Activated naive CD4-positive, alpha-beta T cell (primary cell): ENCODE results near the gene KIAA1755.

ENCODE experiments used
- DNase-seq, 4 experiments: peaks; one replicate each; lab custom pipeline; 2025; lab: John Stamatoyannopoulos, UW

The KIAA1755 gene

DNA sequence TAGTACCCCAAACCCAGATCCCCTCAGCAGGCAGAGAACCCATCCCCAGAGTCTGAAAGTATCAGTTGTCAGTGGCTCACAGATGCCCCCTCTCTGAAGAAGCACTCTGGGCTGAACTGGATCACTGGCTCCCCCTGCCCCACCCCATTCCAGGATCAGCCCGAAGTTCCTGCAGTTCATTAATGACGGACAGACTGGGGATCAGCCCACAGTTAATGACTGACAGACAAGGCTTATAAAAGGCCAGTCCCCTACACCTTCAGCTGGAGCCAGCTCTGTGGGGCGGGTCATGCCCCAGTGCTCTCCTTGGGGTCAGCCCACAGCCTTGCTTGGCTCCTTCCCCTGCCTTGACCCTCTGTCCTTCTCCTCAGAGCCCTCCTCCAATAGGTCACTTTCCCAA is 21.7 kb downstream of the KIAA1755 start:
- no peak for DNase-seq

DNA sequence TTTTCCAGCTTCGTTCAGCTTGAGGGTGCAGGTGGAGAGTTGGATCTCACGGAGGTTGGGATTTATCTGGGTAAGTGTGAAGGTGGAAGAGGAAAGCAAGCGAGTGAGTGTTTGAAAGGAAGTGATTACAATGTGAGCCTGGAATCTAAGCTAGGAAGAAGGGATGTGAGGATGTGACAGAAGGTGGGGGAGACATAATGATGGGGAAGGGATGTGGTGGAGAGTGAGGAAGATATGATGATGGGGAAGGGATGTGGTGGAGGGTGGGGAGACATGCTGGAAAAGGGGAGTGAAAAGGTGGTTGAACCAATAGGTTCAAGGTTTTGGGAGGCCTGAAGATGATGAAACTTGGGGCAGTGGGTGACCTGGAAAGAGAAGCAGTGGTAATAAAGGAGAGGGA is 23.2 kb downstream of the KIAA1755 start:
- no peak for DNase-seq

DNA sequence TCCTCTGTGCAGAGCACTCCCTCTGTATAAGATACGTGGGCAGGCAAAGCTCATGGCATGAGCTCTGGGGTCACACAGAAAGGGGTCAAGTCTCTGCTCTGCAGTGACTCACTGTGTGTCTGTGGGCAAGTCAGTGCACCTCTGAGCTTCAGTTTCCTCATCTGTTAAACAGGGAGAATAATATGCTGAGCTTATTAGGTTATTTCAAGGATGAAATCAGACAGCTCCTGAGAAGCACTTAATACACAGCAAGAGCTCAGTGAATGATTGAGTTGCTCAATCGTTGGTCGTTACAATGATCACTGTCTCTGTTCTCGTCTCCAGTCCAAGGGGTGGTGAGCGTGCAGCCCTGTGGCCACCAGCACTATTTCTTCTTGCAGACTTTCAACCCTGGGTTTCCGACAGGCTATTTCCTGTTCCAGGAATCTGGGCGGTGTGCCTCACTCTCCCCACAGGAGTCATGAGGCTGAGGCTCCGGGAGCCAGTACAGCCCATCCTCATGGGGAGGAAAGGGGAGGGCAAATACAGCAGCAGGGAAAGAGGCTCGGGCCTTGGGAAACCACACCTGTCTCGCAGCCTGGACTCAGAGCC is 28.9 kb downstream of the KIAA1755 start:
- no peak for DNase-seq

DNA sequence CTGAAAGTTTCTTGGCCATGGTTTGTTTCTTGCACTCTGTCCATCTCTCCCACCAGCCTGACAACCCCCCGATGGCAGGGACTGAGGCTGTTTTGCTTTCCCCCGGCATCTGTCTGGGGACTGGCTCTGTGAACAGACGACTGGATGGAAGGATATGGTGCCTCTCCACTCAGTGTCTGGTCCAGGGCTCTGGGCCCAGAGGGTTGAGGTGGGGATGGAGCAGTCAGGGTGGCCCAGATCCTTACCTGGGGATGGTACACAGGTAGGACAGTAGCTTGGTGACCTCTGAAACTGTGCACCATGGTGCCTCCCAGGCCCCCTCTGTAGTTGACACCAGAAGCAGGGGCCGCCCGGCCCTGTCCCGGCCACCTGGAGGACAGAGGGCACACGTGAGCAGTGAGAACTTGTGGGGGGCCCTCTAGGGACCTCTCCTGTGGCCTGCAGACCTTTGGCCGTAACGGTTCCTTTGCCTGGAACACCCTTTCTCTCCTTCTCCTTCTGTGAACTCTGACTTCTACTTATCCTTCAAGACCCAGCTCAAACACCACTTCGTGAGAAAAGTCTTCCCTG is 29.5 kb downstream of the KIAA1755 start:
- DNase-seq = no peak

DNA sequence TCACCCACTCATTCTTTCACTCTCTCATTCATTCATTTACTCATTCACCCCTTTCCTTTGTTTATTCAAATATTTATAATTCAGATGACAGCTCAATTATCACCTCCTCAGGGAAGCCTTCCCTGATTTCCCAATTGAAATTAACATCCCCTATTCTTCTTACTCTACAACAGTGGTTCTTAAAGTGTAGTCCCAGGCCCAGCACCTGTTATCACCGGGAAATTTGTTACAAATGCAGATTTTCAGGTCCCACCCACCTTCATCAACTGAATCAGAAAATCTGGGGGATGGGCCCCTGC is 30.3 kb downstream of the KIAA1755 start:
- no peak for DNase-seq

DNA sequence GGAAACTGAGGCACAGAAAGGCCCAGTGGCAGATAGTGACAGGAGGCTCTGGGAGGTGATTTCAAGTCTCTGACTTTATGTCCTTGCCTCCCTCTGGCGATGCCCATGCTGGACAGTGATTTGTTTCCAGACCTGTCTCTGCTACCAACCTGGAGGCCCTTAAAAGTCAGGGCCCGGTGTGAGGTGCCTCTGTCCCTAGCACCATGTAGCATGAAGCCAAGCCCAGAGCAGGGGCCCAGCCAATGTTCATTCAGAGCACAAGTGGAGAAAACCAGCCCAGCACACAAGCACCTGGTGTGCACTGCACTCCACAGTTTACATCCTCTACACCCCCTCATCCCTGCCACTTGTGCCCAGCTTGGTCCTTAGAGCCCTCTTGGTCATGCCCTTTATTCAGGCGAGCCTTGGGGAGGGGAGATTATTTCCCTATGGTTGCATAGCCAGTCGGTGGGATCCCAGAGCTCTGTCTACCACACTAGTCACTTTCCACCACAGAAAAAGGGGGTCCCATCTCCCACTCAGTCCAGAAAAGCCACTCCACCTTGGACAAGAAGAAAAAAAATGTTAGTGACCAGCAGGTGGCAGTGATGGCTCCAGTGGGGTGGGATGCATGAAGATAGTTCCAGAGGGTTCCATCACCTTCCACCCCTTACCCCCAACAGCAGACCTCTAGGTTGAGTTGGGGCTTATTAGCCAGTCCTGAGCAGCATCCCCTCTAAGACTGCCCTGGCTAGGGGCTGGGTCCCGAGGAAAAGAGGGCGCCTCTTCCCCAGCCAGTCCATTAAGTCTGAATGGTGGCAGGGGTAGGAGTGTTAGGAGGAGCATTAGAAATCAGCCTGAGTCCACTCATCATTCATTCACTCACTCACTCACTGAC is 30.9 kb downstream of the KIAA1755 start:
- DNase-seq = no peak

DNA sequence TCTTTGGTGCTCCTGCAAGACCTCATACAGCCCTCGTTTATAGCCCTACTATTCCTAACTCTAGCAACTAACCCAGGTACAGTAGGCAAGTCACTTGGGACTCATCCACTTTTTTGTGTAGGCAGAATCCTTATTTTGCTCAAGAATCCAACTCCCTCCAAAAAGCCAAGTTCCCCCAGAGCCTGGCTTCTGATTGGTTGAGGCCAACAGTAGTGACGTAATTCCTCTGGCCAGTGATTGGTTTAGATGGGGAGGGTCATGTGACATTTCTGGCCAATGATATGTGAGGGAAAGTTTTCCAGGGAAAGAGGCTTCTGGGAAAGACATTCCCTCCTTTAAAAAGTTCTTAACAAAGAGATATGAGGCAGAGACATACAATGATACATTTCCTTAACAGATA is 32.1 kb downstream of the KIAA1755 start:
- no peak for DNase-seq

DNA sequence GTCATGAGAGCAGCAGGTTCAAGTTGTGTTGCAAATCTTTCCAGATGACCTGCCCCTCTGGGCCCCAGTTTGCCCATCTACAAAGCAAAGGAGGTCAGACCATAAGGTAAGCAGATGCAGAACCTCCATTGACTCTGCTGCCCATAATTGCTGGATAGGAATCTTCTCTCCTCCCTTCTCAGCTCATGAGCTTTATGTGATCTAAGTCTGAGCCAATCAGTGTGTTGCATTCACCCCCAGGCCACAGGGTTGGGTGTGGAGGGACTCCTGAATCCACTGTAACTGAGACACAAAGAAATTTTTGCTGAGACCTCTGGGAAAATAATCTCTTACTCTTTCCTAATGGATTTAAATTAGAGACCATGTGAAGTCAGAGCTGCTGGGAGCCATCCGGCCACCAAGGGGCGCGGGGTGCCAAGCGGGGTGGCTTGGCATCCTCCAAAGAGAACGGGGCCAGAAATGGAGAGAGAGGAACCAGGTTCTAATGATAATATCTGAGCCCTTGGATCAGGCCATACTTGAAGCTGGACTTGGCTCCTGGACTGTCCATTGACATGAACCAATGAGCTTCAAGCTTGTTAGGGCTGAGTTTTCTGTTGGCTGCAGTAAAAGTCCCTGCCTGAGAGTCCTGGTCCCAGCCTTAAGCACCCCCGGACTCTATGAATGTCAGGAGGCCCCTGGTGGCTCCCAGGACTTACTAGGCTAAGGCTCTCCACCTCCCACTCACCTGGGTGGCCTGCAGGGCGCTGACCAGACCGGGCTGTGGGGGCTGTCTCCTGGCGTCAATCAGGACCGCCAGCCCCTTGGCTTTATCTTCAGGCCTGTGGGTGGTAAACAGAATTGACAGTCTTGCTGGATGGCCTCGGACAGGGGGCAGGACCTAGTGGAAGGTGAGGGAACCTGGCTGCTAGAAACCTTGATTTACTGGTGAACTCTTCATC is 32.8 kb downstream of the KIAA1755 start:
- DNase-seq = no peak

DNA sequence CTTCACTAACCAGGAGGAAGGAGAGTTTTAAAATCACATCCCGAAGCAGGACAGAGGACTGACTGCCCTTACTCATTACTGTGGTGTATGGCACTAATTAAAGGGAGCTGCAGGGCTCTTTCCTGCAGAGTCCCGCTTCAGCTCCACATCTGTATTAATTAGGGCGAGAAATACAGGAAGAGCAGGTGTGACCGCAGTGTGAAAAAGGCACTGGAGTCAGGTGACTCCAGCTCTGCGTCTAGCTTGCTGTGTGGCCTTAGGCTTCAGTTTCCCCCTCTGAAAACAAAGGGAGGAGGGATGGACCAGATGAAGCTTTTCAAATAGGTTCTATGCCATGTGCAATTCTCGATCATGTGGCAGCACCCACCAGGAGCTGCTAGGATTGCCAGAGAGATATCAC is 34.0 kb downstream of the KIAA1755 start:
- no peak for DNase-seq

DNA sequence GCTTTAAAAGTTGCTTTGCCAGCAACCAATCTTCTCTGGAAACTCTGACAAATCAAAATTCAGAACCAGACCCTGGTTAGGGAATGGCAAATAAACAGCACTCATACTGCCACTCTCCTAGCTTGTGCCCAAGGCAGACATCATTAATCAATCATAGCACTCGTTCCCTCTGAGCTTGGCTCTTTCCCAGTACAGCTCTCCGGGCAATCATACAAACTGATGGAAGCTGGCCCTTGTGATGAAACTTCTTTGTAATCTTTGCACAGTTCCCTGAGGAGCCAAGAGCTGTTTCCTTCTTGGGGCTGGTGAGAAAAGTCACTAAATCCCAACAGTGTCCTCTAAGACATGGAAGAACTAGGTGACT is 34.7 kb downstream of the KIAA1755 start:
- no peak for DNase-seq

DNA sequence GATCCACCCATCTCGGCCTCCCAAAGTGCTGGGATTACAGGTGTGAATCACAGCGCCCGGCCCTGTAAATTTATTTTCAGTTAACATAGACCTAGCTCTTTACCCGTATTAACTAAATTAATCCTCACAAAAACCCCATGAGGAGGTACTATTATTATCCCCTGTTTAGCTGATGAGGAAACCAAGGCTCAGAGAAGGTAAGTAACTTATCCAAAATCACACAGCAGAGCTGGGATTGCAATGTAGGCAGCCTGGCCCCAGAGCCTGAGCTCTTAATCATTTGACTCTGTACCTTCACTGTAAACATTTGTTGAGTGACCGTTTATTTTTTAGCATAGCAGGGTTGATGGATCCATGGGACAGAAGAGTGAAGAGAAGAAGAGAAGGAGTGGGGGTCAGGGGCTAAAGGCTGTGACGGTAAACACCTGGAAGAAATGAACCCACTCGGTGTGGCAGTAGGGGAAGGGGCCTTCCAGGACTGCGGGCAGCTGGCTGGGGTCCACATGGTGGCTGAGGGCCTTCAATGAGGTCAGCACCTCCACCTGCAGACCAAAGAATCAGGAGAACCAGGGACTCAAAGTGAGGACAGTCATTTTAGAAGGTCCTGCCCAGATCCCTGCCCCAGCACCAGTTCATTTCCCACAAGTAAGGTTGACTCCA is 35.2 kb downstream of the KIAA1755 start:
- no peak for DNase-seq

DNA sequence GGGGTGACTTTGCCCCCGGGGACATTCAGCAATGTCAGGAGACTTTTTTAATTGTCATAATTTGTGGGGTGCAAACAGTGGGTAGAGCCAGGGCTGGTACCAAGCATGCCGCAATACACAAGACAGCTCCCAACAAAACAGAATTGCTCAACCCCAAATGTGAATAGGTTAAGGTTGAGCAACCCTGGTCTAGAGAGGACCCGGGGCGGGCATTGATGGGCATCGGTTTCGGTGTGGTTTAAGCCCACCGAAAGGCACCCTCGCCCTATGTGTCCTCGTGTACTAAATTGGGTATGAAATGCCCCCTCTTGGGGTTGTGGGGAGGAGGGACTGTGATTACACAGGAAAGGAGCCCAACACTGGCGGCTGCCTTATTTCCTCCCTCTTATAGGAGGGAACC is 36.0 kb downstream of the KIAA1755 start:
- DNase-seq = no peak

DNA sequence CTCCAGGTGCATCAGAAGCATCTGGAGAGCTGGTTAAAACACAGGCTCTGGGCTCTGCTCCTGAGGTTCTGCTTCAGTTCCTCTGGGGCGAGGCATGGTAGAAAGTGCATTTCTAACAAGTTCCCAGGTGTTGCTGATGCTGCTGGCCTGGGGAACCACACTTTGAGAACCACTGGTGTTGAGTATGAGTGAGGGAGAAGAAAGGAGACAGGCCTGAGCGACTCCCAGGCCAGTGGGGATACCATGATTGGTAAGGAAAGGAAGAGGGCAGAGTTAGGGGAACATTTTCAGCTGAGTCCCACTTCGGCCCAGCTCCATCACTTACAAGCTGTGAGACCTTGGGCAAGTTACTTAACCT is 36.8 kb downstream of the KIAA1755 start:
- DNase-seq = no peak

DNA sequence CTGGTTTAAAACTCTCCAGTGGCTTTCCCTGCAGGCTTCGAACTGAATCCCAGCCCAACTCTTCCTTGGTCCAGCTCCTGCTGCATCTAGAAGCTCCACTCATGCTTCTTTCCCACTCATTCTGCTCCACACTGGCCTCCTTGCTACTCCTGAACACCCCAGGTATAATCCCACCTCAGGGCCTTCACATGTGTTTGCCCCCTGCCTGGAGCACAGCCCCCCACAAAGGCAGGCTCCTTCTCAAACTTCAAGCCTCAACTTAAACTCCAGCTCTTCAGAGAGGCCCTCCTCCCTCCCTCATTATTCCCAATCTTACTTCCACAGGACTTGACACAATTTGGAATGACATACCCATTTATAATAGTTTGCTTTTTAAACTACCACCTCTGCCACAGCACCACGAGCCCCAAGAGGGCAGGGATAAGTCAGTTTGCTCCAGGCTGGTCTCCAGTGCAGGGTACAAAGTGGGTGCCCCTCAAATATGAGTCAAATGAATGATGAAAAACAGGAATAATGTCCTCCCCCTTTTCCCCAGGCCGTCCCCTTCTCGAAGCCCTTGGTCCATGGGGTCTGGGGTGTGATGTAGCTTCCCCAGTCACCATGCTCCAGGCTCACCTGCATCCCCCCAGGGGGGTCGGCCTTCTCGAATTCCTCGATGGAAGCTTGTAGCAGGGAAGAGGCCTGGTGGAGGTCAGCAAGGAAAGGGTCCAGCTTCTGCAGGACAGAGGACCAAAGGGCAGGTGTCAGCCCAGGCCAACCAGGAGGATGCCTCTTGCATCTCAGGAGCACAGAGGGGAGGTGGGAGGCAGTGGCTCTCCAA is 37.4 kb downstream of the KIAA1755 start:
- DNase-seq = no peak

DNA sequence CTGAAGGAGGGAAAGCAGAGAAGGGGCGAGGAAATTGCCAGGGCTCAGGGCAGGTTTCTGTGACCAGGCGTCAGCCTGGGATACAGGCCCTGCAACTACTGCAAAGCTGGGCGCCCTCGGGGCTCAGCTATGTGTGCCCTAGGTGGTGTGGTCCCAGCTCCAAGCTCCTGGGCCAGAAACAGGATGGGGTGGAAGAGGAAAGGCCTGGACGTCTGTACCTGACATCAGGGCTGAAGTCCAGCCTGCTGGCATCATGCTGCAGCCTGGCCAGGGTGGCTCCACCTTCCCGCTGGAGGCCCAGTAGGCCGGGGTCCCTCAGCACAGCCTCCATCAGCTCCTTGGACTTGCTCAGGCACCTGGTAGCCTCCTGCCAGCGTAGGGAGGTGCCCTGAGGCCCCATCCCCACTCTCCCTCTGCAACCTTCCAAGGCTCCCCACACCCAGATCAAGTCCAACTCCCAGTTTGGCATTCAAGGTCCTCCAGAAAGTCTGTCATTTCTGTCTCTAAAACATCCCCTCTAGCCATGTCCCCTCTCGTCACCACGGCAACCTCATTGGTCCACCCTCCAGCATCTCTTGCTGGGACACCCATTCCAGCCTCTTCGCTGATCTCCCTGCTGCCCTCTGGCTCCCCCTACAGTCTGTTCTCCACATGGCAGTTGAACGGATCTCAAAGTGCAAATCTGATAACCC is 38.2 kb downstream of the KIAA1755 start:
- DNase-seq = peak; percentile 3 to 18 (median 9)

DNA sequence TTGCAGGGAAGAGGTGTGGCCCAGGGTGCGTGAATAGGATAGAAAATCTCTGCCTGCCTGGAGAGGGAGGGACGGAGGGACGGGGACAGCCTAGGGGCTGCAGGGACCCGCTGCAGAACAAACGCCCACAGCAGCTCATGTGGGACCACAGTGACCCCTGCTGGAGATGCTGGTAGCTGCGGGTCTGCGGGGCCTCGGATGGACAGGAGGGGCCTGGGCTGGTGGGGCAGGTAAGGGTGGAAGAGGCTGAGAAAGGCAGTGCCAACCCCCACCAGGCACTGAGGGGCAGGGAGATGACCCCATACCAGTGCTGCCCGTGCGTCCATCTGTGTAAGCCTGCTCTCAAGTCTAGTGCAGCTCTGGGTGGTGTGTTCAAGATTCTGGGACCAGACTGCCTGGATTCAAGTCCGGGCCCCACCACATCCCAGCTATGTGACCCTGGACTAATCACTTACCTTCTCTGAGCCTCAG is 39.4 kb downstream of the KIAA1755 start:
- DNase-seq = peak; percentile 20 to 63 (median 55)

DNA sequence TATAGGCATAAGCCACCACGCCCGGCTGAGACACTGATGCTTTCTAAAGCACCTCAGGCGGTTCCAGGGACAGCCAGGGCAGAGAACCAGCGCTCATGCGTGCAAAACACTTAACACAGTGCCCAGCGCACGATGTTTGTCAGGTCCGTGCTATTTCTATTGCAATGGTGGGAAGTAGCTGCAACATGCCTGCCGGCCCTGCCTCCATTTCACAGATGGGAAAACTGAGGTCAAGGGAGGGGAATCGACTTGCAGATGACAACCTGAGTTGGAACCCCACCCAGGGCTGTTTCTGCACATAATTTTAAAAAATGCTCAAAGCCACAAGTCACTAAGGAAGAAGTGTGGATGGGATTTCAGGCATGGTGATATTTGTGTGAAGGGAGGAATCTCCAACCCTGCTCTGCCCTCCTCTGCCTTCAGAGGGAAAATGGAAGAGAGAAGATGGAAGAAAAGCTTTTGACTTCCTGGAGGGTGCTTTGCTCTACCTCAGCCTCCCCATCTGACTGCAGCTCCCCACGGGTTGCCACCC is 39.9 kb downstream of the KIAA1755 start:
- no peak for DNase-seq

DNA sequence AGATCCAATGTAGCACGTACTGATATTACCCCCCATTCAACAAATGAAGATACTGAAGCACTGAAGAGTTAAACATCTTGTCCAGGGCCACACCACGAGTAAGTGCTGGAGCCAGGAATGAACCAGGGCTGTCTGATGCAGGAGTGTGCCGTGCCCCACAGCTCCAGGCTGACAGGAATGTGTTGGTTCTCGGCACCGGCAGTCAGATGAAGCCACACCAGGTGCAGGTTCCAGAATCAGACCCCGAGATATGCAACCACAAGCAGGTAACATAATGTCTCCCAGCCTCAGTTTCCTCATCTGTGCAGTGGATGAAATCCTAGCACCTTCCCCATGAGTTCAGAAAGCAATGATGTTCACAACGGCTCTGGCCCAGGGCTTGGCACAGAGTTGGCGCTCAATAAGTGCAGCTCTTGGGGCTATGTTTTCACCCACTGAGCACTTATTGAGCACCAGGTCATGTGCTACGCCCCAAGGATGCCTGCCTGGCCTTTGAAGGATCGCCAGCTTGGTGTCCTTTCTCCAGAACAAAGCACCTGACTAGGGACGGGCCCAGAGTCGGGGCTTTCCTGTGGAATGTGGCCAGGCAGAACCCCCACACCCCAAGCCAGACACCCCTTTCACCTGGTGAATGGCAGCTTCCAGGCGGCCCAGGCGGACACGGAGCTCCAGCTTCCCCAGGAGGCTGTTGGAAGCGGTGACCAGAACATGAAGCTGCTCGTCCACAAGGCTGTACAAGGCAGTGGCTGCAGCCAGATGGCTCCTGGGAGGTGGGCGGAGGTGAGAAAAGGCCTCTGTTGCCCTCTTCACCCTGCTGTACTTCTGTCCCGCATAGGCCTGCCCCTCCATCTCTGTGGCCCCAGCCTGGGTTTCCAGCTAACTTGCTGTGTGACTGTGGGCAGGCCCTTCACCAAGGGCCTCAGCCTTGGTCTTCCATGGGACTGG is 41.3 kb downstream of the KIAA1755 start:
- DNase-seq = no peak

DNA sequence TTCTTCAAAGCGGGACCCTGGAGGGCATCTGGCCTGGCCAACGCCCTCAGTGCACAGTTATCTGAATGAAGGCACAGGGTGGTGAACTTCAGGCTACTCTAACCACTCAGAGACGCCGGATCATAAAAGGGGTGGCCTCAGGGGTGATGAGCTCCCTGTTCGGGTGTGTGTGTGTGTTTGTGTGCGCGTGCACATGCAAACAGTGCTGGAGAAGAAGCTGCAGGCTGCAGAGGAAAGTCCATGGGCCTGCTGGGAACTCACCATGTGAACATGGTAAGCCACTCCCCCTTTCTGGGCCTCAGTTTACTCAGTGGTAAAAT is 42.0 kb downstream of the KIAA1755 start:
- no peak for DNase-seq
